Tibial nerve (tissue), 3 donors: ENCODE measurements around the gene CARD18.

ENCODE experiments used
- POLR2A ChIP-seq, 2 donors: fragments of 450-650 bp; IDR thresholded peaks; one replicate each; pipeline ENCODE4 v1.6.1; 2017; ENCODE audit warnings: antibody characterized with exemption in 2 of 2, mild to moderate bottlenecking in 2 of 2, moderate library complexity in 2 of 2
- TF ChIP-seq, protein P1 (sequence below), 5 experiments: fragments of 200-600 bp in 3 of 5; fragments of 450-650 bp in 2 of 5; sonication (generic) in 3 of 5; IDR thresholded peaks; one replicate each; pipeline ENCODE4 v1.5.1; 2016 to 2019; ENCODE audit warnings: antibody characterized with exemption in 5 of 5, mild to moderate bottlenecking in 3 of 5, moderate library complexity in 2 of 5

DNA sequence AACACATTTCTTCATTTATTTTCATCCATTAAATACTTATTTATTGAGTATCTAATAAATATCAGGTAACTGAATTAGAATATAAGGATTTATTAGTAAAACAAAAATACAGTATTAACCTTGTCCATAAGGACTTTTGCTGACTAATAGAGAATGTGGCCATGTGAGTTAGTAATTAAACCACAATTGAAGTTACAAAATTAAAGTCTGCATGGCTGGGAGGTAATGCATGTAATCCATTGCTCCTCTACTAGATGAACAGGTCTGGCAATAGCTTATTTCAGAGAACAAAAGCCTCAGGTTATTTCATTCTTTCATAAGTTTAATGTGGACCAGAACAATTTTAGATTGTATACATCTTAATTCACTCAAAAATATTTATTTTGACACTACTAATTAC lies 9.9 kb upstream of the CARD18 start:
- TF ChIP-seq POLR2A (IDR thresholded peaks at IDR 0.05): no peak
- TF ChIP-seq, protein P1, sequence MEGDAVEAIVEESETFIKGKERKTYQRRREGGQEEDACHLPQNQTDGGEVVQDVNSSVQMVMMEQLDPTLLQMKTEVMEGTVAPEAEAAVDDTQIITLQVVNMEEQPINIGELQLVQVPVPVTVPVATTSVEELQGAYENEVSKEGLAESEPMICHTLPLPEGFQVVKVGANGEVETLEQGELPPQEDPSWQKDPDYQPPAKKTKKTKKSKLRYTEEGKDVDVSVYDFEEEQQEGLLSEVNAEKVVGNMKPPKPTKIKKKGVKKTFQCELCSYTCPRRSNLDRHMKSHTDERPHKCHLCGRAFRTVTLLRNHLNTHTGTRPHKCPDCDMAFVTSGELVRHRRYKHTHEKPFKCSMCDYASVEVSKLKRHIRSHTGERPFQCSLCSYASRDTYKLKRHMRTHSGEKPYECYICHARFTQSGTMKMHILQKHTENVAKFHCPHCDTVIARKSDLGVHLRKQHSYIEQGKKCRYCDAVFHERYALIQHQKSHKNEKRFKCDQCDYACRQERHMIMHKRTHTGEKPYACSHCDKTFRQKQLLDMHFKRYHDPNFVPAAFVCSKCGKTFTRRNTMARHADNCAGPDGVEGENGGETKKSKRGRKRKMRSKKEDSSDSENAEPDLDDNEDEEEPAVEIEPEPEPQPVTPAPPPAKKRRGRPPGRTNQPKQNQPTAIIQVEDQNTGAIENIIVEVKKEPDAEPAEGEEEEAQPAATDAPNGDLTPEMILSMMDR (IDR thresholded peaks at IDR 0.05): no peak
